HG02759 (cell line): Measurements from ENCODE around the gene ANKRD42.

Experiments
- ATAC-seq: cut with Tn5 transposase; IDR thresholded peaks from one replicate; pipeline ENCODE4 v1.9.1; 2021; ENCODE audit warnings: mild to moderate bottlenecking, moderate library complexity; ENCODE audit not compliant: unreplicated experiment

ANKRD42 gene

GRCh38 chr11:83285771-83286528 is 92.4 kb downstream of the ANKRD42 start, which contains the start of gene CCDC90B:
TSS of gene CCDC90B (minus strand) at chr11:83286367. CDS start at chr11:83285972, 395 bp downstream.
- ATAC-seq: peak; percentile 89

GRCh38 chr11:83287631-83288030 is 94.1 kb downstream of the ANKRD42 start:
- no peak for ATAC-seq

DNA sequence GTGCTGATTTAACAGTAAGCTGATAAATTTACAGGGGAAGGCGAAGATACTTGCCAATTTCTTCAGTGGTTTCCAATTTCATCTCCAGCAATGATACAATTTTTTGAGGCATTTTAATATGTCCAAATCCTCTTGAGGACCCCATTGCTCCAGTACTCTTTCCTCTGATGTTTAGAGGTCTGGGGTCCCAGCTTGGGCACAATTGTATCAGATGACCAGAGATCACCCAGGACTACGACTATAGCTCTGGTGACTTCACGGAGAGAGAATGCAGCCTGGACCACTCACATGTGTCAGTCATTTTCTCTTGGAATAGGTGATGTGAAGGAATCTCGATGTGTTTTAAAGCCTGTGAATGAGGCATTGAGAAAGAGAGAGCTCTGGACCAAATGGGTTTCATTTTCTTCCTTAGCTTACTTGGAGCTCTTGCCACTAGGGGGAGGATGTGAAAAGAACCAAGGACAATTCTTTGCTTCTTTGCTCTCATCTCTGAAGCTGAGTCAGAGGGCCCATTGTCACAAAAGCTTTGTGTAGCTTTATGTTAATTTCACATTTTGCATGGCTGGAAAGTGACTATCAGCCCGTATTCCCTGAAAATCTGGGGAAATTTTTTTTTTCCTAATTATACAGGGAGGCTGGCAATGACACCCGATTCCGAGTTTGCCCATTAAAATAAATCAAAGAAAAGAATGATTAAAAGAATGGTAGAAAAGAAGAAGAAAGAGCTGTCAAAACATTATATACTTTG is 99.4 kb downstream of the ANKRD42 start:
- ATAC-seq: peak; percentile 82

- ATAC-seq: no peak
These were observed 99.9 kb downstream of the ANKRD42 start for GRCh38 chr11:83293457-83293774.

GRCh38 chr11:83294208-83294607 is 100.7 kb downstream of the ANKRD42 start:
- no peak for ATAC-seq
